Measurements from ENCODE around the gene HAUS6.
A peak's percentile ranks its signal among the peaks of the same experiment; 100 is the strongest.

The HAUS6 gene

GRCh38 chr9:19048966-19049916 lies 53.5 kb downstream of the HAUS6 start, which contains the start of gene RRAGA:
Gene RRAGA, plus strand, starts transcription at chr9:19049427. Its CDS starts 233 bp downstream, at chr9:19049660.
- Histone ChIP-seq H3K9ac (peak within 1 kb of the TSS; percentile 75), H3K4me1 (ENCODE audit: low read depth, poor library complexity, severe bottlenecking) (peaks cover 20% of the 10 kb centered on the region), H4K20me1 (ENCODE audit: insufficient read depth) (no peaks in the 10 kb centered on the region), H3K79me2 (ENCODE audit: insufficient read depth, low read depth) (peaks cover 15% of the 10 kb centered on the region; the same call in 1 of the 2 replicates), H3K4me3 (IDR thresholded peaks at IDR 0.05; ENCODE audit: insufficient read depth, low read depth, low read length) (no peak within 1 kb of the TSS), H2AFZ (ENCODE audit: low read depth) (peak within 1 kb of the TSS; percentile 99), H3K27ac (peak within 1 kb of the TSS; percentile 85), H3K36me3 (ENCODE audit: insufficient read depth) (no peaks in the 10 kb centered on the region), H3K27me3 (ENCODE audit: insufficient read depth, low read depth) (no peaks in the 10 kb centered on the region), H3K4me2 (peak within 1 kb of the TSS; percentile 68)
- peak; percentile 85 for TF ChIP-seq CTCF (conservative IDR thresholded peaks at IDR 0.05; ENCODE audit: low read depth, low read length)

- Histone ChIP-seq H2AFZ (ENCODE audit: low read depth) (no peak overlapping the region), H3K36me3 (ENCODE audit: insufficient read depth) (no peaks in the 10 kb centered on the region), H3K4me3 (IDR thresholded peaks at IDR 0.05; ENCODE audit: insufficient read depth, low read depth, low read length) (no peak overlapping the region), H3K4me1 (ENCODE audit: low read depth, poor library complexity, severe bottlenecking) (no peaks in the 10 kb centered on the region), H3K27ac (no peak overlapping the region), H3K4me2 (no peak overlapping the region), H3K27me3 (ENCODE audit: insufficient read depth, low read depth) (no peaks in the 10 kb centered on the region), H3K79me2 (ENCODE audit: insufficient read depth, low read depth) (no peaks in the 10 kb centered on the region), H4K20me1 (ENCODE audit: insufficient read depth) (no peaks in the 10 kb centered on the region), H3K9ac (no peak overlapping the region)
- TF ChIP-seq CTCF (conservative IDR thresholded peaks at IDR 0.05; ENCODE audit: low read depth, low read length): no peak
Observed at GRCh38 chr9:19036611-19037010, 66.1 kb downstream of the HAUS6 start.

DNA sequence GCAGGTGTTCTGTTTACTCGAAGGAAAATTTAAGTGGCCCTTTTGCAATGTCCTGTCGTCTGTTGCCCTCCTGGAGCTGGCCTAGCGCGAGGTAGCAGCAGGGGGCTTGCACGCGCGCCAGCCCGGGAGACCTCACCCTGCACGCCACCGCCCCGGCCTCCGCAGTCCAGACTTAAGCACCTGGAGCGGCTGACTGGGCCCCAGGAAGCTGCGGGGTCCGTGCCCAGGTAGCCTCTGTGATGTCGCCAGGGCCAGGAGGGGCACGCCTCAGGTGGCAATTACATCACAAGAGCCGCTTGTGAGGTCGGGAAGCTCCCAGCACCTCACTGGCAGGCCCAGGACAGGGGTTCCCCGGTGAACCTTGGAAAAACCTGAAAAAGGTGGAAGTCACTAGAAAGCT lies 69.7 kb downstream of the HAUS6 start, which contains the start of gene SAXO1:
SAXO1 (minus strand) TSS at position 195 of the 400 bp plus-strand sequence. CDS start 301 bp downstream, outside the sequence.
- H2AFZ ChIP-seq (ENCODE audit: low read depth): no peak within 1 kb of the TSS
- no peak within 1 kb of the TSS for H3K27ac ChIP-seq
- H3K36me3 ChIP-seq (ENCODE audit: insufficient read depth): no peaks in the 10 kb centered on the region

GRCh38 chr9:19032406-19032805 lies 70.3 kb downstream of the HAUS6 start:
- Histone ChIP-seq H3K9ac (no peak overlapping the region), H3K4me2 (no peak overlapping the region), H3K36me3 (ENCODE audit: insufficient read depth) (no peaks in the 10 kb centered on the region), H3K27ac (no peak overlapping the region), H4K20me1 (ENCODE audit: insufficient read depth) (no peaks in the 10 kb centered on the region), H3K4me3 (IDR thresholded peaks at IDR 0.05; ENCODE audit: insufficient read depth, low read depth, low read length) (no peak overlapping the region), H3K79me2 (ENCODE audit: insufficient read depth, low read depth) (no peaks in the 10 kb centered on the region), H2AFZ (ENCODE audit: low read depth) (no peak overlapping the region), H3K4me1 (ENCODE audit: low read depth, poor library complexity, severe bottlenecking) (no peaks in the 10 kb centered on the region), H3K27me3 (ENCODE audit: insufficient read depth, low read depth) (no peaks in the 10 kb centered on the region)
- no peak for TF ChIP-seq CTCF (conservative IDR thresholded peaks at IDR 0.05; ENCODE audit: low read depth, low read length)

More for the DNA sequence above, 69.7 kb downstream of the HAUS6 start, which contains the start of gene SAXO1:
- no peaks in the 10 kb centered on the region for H4K20me1 ChIP-seq (ENCODE audit: insufficient read depth)
- H3K4me1 ChIP-seq (ENCODE audit: low read depth, poor library complexity, severe bottlenecking): no peaks in the 10 kb centered on the region
- no peaks in the 10 kb centered on the region for H3K27me3 ChIP-seq (ENCODE audit: insufficient read depth, low read depth)
- H3K9ac ChIP-seq: no peak within 1 kb of the TSS
- no peak within 1 kb of the TSS for H3K4me3 ChIP-seq (IDR thresholded peaks at IDR 0.05; ENCODE audit: insufficient read depth, low read depth, low read length)
- H3K4me2 ChIP-seq: no peak within 1 kb of the TSS
- H3K79me2 ChIP-seq (ENCODE audit: insufficient read depth, low read depth): no peaks in the 10 kb centered on the region
- no peak for TF ChIP-seq CTCF (conservative IDR thresholded peaks at IDR 0.05; ENCODE audit: low read depth, low read length)
